HG03066 (cell line): Measurements from ENCODE around the gene NTN1.

Experiments
- ATAC-seq: cut with Tn5 transposase; IDR thresholded peaks from one replicate; pipeline ENCODE4 v1.9.1; 2021; ENCODE audit warnings: low read depth; ENCODE audit not compliant: unreplicated experiment

NTN1 gene

DNA sequence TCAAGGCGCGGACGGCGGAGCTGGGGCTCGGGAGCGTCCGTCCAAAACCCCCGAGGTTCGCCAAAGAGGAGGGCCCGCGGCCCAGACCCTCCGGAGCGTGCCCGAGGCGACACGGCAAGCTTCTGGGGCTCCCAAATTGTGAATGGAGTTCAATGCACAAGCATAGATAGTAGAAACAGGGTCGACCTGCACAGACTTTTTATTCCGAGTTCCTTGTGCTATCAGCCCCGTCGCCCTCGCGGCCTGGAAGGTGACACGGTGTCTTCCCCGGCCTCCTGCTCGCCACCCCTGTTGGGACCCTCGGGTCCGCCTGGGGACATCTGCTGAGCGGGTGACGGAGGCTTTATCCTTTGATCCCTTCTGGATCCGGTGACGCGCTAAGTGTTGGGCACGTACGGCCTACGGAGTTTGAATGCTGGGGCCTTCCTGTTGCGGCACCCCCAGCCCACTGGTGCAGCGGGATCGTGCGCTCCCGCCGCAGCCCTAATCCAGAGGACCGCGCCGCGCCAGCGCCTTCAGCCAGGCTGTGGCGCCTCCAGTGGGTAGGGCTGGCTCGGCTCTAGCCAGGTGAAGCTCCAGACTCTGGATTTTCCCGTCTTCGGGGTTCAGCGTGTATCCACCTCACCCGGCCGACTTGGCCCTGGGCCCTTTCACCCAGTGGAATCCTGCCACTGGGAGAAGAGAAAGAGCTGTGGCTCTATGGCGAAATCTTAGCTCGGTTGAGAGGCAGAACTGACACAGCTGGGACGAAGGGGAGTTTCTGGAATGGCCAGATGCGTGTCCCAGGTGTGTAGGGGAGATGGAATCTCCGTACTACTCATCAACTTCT is 17.0 kb upstream of the NTN1 start:
- ATAC-seq, result no peak

DNA sequence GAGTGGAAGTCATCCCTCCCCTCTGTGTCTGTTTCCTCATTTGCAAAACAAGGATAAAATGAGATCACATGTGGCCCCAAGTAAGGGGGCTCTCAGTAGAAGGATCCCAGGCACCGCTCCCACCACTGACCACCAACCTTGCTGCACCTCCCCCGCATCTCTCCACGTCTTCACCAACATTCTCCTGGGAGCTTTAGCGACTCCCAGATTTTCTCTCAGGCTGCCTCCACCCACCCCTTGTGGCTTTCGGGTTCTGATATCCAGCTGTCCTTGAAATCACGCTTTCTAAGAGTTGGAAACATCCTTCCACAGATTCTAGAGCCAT is 16.4 kb upstream of the NTN1 start:
- no peak for ATAC-seq

DNA sequence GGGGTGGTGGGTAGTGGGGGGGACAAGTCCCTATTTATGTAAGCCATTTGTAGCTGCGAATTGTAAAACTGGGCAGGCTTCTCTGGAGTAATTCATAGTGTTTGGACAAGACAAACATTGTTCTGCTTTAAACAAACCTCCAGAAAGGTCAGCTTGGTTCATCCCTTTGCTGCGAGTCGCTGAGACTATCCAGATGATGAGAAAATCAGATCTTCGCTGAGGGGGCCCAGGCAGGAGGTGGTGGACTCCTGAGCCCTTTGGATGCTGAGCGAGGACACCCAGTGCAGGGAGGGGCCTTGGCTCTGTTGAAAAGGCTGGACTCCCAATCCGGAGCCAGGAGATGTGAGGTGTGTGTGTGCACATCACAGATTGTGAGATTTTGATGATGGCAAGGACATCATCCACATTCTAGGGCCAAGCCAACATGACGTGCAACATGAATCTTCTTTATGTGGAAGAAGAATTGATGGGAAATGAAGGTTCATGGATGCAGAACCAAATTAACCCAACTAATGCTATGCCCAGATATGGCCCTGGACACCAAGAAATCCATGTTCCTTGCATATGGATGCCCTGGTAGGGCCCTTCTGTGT is 15.0 kb upstream of the NTN1 start:
- ATAC-seq, result no peak

DNA sequence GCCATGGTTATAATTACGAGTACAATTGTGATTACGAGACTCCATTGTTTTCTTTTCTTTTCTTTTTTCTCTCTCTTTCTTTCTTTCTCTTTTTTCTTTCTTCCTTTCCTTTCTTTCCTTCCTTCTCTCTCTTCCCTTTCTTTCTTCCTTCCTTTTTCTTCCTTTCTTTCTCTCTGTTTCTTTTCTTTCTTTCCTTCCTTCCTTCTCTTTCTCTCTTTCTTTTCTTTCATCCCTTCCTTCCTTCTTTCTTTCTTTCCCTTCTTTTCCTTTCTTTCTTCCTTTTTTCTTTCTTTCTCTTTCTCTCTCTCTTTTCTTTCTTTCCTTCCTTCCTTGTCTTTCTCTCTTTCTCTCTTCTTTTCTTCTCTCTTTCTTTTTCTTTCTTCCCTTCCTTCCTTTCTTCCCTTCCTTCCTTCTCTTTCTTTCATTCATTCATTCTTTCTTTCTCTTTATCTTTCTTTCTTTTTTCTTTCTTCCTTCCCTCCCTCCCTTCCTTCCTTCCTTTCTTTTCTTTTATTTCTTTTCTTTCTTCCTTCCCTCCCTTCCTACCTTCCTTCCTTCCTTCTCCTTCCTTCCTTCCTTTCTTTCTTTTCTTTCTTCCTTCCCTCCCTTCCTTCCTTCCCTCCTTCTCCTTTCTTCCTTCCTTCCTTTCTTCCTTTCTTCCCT is 14.1 kb upstream of the NTN1 start:
- ATAC-seq, result no peak

DNA sequence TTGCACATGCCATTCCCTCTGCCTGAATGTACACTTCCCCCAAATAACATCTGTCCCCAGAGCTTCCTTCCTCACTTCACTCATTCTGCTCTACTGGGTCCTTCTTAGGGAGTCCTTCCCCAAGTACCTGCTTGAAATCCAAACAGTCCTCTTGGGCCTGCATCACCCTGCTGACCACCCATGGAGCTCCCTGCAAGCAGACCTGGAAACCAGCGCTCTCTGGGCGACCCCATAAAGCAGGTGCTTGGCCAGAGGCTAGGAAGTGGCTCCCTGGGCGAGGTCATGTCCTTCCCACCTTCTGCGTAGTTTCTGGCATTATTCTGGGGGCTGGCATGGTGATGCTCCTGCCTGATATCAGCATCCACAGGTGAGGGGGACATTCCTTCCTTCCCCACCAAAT is 12.2 kb upstream of the NTN1 start:
- ATAC-seq, result no peak

DNA sequence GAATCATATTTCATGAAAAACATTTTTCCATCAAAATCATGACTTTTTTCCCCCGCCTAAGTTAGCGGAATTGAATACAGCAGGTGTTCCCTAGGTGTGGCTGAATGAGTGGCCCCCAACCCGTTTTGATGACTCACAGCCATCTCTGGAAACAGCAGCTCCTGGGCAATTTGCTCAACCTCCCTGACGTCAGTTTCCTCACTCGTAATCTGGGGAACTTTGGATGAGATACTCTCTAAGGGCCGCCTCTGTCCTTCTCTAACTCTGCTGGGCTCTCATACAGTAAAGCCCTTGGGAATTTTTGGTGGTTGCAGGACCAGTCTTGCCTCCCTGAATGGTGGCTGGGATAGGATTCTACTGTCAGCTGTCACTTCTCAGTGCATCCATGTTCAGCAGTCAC is 11.6 kb upstream of the NTN1 start:
- ATAC-seq, result no peak

DNA sequence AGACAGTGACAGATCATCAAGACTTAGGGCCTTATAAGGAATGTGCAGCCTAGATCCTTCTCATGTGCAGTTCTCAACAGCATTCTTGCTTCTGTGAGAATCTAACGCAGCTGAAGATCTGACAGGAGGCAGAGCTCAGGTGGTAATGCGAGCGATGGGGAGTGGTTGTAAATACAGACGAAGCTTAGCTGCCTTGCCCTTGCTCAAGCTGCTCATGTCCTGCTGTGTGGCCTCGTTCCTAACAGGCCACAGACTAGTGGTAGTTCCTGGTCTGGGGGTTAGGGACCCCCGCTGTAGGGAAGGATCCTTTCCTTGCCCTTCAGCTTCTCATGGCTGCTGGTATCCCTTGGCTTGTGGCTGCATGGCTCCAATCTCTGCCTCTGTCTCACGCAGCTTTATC is 10.3 kb upstream of the NTN1 start:
- no peak for ATAC-seq

DNA sequence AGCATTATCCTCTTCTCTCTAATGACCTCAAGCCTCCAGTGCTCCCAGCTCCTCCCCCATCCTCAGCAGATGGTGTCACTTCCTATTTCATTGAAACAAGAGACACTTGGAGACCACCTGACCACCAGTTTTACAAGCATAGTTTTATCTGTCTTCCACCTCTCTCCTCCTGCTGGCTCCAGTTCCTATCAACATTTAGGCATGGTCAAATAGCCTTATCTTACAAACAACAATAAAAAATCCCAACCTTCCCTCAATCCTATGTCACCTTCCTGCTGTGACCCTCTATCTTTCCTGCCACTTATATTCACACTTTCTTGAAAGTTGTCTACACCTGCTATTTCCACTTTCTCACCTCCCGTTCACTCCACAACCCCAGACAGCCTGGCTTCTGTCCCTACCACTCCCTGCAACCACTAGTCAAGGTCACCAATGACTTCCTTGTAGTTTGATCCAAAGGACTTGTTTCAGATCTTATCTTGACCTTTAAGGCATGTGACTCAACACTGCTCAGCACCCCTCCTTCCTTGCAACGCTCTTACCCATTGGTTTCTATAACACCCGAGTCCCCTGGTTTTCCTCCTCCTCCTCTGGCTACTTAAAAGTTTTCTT is 4.3 kb upstream of the NTN1 start:
- ATAC-seq, result no peak

DNA sequence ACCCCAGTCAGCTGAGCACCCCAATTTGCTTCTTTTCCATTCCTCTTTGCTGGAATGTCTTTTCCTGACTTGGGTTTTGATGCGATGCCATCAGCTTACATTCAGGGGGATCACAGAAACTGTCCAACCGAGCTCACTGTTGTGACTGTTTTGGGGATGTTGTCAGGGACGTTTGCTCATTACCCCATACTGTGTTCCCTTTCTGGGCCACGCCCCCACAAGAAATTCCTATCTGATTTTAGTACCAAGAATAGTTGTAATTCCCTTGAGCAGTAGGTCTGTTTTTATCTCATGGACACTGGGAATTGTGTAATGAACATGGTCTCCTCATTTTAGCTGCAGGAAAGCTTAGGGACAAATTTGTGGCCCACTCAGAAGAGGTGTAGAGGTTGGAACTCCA is 2.6 kb upstream of the NTN1 start:
- ATAC-seq, result no peak

DNA sequence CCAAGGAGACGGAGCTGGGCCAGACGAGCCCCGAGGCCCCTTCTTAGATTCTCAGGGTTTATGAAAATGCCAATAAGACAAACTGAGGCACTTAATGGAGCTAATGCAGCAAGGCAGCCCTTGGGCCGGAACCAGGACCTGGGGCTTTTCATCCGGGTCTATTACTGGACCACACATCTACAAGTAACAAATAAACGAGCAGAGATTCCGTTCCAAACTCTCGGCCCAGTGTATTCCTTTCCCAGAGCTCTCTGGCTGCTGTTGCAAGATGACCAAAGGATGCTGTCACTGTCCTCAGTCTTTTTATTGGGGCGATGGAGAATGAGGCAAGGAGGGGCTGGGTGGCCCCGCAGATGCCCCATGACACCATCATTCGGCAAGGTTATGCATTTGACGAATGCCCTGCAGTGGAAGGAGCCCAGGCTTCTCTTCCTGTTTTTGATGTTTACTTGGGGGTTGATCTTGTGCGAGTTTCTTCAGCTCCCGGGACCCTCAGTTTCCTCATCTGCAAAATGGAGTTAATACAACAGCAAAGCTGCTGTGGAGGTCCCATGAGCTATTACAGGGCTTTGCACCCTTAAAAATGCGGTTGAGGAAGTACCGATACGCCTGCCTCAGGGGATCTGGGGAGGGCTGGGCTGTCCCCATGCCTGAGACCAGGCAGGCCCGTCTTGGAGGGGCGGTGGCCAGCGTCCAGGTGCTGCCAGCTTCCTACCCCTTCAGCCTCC is 1.1 kb upstream of the NTN1 start:
- ATAC-seq, result no peak

DNA sequence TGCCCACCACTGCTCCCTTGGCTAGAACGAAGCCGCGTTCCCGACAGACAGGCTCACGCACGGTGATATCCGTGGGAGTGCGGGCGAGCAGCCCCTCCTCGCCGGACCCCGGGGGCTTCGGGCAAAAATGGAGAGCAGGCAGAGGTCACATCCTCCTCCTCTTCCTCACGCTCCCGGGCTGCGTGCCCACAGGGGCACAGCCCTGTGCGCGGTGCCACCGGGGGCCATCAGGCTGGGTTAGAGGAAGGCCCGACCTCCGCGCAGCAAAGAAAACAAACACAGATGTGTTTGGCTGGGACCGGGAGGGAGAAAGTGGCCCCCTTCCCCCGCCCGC is 519 bp upstream of the NTN1 start:
- ATAC-seq, result no peak

DNA sequence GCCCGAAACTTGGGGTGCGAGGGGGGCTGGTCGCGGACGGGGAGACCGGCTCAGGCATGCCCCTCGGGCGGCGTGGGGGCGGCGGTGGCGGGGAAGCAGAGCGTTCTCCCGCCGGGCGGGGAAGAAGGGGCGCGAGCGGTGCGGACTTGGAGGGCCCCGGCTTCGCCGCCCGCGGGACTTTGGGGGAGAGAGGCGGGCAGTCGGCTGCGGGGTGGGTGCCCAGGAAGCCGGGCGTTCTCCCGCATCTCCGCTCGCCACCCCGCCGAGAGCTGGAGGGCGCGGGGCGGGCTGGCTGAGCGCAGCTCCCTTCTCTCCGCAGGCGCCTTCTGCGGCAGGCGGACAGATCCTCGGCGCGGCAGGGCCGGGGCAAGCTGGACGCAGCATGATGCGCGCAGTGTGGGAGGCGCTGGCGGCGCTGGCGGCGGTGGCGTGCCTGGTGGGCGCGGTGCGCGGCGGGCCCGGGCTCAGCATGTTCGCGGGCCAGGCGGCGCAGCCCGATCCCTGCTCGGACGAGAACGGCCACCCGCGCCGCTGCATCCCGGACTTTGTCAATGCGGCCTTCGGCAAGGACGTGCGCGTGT is 772 bp downstream of the NTN1 start:
- ATAC-seq, result no peak

DNA sequence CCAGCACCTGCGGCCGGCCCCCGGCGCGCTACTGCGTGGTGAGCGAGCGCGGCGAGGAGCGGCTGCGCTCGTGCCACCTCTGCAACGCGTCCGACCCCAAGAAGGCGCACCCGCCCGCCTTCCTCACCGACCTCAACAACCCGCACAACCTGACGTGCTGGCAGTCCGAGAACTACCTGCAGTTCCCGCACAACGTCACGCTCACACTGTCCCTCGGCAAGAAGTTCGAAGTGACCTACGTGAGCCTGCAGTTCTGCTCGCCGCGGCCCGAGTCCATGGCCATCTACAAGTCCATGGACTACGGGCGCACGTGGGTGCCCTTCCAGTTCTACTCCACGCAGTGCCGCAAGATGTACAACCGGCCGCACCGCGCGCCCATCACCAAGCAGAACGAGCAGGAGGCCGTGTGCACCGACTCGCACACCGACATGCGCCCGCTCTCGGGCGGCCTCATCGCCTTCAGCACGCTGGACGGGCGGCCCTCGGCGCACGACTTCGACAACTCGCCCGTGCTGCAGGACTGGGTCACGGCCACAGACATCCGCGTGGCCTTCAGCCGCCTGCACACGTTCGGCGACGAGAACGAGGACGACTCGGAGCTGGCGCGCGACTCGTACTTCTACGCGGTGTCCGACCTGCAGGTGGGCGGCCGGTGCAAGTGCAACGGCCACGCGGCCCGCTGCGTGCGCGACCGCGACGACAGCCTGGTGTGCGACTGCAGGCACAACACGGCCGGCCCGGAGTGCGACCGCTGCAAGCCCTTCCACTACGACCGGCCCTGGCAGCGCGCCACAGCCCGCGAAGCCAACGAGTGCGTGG is 1.5 kb downstream of the NTN1 start:
- no peak for ATAC-seq

DNA sequence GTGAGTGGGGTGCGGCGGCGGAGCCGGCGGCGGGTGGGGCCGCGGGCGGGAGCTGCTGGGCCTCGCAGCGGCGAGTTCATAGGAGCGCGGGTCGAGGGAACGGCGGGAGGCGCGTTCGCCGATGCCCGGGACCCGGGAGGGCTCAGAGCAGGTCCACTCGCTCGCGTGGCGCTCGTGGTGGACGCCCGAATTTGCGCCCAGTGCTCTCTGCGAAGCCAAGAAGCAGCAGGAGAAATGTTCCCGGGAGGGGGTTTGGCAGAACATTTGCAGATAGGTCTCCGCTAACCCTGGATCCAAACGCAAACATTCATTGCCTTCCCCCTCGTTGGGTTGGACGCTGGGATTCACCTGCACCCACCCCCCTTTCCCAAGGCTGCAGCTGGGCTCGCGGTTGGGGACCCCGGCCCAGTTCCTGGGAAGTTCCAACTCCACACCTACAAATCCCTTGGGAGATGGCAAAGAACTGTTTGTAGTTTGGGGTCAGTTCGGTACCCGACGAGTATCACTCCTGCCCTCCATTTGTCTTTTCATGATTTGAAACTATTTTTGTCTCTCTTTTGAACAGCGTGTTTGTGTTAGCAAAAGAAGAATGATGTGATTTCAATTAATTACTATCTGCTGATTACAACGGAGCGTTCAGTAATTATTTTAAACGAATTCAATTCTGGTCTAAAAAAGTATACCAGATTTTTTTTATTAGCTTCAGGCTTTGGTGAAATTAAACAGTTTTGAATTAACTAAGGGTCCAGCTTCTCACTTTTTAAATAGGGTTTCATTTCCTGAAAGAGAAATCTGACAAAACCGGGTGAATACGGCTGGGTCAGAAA is 2.3 kb downstream of the NTN1 start:
- no peak for ATAC-seq

DNA sequence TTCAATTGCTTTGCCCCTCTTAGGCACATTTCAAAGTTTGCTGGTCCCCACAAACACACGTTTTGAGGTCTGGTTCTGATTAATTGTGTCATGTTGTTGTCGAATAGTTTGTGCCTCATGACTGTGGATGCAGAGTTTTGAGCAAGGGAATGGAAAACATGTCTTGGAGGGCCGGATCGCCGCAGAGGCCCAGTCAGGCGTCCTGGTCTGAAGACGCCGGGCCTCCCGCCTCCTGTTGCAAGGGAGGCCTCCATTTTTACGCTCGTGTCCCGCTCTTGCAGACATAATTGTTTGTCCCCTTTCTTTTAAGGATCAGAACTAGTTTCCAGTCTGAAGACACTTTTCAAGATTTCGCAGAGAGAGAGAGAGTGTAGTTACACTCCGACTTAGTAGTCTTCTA is 3.2 kb downstream of the NTN1 start:
- ATAC-seq, result no peak

DNA sequence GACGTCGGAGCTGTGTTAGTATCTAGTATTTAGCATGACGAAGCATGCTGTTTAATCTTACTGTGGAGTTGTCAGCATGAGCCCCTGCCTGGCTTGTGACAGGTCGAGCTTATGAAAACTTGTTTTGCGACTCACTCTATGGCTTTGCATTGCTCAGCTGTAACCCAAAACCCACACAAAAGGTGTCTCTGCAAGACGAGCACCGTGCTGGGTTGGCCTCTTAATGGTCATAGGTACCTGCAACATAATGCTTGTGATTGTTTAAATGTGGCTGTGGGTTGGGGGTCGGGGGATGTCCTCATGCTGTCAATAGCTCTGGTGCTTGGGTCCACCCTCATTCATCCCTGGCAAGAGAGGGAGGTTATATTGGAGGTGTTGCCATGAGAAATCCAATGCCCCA is 5.4 kb downstream of the NTN1 start:
- ATAC-seq, result no peak

DNA sequence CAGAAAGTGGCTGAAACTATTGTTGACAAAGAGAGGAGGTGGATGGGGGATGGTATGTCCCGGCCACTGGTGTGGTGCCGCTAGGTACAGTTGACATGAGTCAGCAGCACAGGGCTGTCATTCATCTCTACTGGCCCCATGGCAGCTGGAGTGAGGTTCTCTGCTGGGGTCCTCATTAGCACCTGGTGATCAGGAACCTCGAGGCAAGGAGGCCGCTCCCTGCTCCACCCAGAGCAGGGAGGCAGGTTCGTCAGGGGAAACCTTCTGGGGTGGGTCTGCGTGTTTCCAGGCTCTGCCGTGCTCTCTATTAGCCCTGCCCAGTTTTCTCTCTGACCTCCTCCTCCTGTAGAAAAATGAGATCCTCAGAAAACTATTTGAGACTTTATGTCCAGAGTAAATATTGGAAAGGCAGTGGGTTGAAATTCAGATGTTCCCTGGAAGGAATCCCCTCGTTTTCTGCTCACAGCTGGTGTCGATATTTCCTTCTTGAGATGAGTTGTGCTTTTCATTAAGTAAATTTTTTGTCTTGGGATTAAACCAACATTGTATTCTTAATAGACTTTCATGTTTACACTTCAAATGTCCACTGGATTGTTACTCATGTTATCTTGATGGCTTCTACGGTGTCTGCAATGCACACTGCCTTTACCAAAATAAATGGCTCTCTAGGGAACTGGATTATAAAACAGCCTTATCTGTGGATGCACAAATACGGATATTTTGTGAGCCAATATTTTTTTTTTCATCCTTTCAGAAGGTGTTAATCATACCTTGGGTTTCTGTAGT is 7.1 kb downstream of the NTN1 start:
- no peak for ATAC-seq

DNA sequence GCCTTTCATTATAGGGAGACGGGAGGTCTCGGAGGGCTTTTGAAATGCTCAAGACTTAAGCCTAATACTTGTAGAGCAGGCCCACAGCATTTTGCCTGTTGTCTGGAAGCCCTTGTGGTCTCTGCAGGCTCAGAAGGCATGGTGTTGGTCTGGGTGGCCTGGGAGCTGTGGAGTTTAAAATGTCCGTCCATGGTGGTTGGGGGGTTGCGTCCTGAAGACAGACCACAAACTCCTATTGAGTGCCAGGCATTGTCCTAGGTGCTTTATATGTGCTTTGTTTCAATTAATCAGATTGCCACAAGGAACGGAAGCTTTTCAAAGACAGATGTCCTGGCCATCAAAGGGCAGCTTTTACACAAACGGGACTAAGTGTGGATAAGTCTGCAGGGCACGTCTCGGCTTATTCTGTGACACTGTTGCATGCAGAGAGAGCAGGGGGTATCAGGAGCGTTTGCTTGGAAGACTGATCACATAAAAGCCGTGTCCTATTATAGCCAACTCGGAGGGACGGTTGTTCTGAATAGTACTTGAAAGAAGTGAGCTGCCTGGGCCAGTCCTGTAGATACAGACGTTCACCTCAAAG is 7.8 kb downstream of the NTN1 start:
- ATAC-seq, result no peak
